Effector memory CD8-positive, alpha-beta T cell (primary cell): Measurements from ENCODE around the gene EEF1AKMT4.

Source experiments
- ATAC-seq: fragments of 150-1000 bp; cut with Tn5 transposase; replicated peaks from 2 replicates; pipeline ENCODE4 v1.10.0; 2021; ENCODE audit warnings: mild to moderate bottlenecking, moderate library complexity
- DNase-seq, 3 experiments: peaks; one replicate each; pipeline ENCODE4 v3.0.0; 2021
- H3K27ac Mint-ChIP-seq, 2 donors: one replicate each; pipeline ENCODE4 v1.8.0; 2022; ENCODE audit warnings: mild to moderate bottlenecking in 2 of 2, mixed read lengths in 2 of 2, moderate library complexity in 2 of 2
- H3K27me3 Mint-ChIP-seq, 2 donors: one replicate each; pipeline ENCODE4 v1.8.0; 2022; ENCODE audit warnings: mixed read lengths in 2 of 2
- H3K36me3 Mint-ChIP-seq: one replicate; pipeline ENCODE4 v1.8.0; 2022; ENCODE audit warnings: mild to moderate bottlenecking, moderate library complexity, mixed read lengths; ENCODE audit not compliant: insufficient read depth
- H3K4me1 Mint-ChIP-seq, 2 donors: one replicate each; pipeline ENCODE4 v1.8.0; 2022; ENCODE audit warnings: low read depth in 2 of 2, mixed read lengths in 2 of 2
- H3K4me3 Mint-ChIP-seq, 2 donors: one replicate each; pipeline ENCODE4 v1.8.0; 2022; ENCODE audit warnings: mild to moderate bottlenecking in 2 of 2, mixed read lengths in 2 of 2, moderate library complexity in 2 of 2
- H3K9me3 Mint-ChIP-seq, 2 donors: one replicate each; pipeline ENCODE4 v1.8.0; 2022; ENCODE audit warnings: mixed read lengths in 2 of 2

EEF1AKMT4 gene

GRCh38 chr3:184306341-184306972 lies 57.0 kb downstream of the EEF1AKMT4 start:
- Mint-ChIP-seq H3K36me3 (peaks cover 79% of the 10 kb centered on the region), H3K4me1 (peaks cover 5 to 11% of the 10 kb centered on the region in 2 donors), H3K27me3 (no peaks in the 10 kb centered on the region), H3K4me3 (no peak overlapping the region), H3K9me3 (no peaks in the 10 kb centered on the region), H3K27ac (no peak overlapping the region)
- DNase-seq (no peak), ATAC-seq (no peak)

GRCh38 chr3:184307915-184308314 lies 58.4 kb downstream of the EEF1AKMT4 start:
- Mint-ChIP-seq H3K36me3 (peaks cover 64% of the 10 kb centered on the region), H3K4me3 (no peak overlapping the region), H3K4me1 (peaks cover 4 to 5% of the 10 kb centered on the region in 2 donors), H3K27me3 (no peaks in the 10 kb centered on the region), H3K27ac (no peak overlapping the region), H3K9me3 (no peaks in the 10 kb centered on the region)
- ATAC-seq: no peak
- no peak for DNase-seq
